Measurements from ENCODE around the gene RAB34.

The RAB34 gene

DNA sequence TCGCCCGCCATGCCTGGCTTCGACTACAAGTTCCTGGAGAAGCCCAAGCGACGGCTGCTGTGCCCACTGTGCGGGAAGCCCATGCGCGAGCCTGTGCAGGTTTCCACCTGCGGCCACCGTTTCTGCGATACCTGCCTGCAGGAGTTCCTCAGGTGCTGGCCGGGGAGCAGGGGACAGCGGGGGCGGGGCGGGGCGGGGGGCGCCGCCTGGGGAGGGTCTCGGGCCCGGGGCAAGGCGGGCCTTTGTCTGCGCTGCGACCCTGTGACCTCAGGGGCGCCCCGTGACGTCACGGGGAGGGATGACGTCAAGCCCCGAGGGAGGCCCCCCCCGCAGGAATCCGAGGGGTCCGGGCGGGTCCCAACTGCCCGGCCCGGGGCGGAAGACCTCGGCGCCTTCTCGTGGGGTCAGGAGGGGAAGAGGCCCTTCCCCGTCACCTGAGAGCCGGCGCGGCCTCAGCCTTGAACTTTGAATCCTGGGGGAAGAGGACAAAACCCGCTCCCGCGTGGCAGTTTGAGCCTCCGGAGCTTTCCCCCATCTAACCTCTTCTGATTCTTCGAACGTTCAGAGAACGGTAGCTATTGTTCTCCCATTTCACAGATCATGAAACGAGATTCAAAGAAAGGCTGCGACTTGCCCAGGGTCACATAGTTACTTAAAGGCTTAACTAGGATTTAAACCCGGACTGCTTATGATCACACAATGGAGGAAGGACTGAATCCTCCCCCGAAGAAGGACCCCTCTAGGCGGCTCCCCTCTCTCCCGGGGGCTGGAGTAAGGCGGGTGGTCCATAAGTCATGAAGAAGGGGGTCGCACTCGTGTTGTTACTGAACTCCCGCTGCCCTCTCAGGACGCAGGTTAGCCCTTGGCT is 26.7 kb upstream of the RAB34 start (continued):
- TF ChIP-seq, protein P1, sequence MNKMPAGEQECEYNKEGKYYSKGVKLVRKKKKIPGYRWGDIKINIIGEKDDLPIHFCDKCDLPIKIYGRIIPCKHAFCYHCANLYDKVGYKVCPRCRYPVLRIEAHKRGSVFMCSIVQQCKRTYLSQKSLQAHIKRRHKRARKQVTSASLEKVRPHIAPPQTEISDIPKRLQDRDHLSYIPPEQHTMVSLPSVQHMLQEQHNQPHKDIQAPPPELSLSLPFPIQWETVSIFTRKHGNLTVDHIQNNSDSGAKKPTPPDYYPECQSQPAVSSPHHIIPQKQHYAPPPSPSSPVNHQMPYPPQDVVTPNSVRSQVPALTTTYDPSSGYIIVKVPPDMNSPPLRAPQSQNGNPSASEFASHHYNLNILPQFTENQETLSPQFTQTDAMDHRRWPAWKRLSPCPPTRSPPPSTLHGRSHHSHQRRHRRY (tag by site-specific recombination; IDR thresholded peaks at IDR 0.05), result no peak
- TF ChIP-seq SCRT2 (tag by site-specific recombination; IDR thresholded peaks at IDR 0.05) (no peak), ZNF521 (tag by site-specific recombination; IDR thresholded peaks at IDR 0.05) (no peak), GLI2 (tag by site-specific recombination; IDR thresholded peaks at IDR 0.05; ENCODE audit: borderline replicate concordance, low read depth) (no peak), ZNF311 (tag by site-specific recombination; IDR thresholded peaks at IDR 0.05; ENCODE audit: borderline replicate concordance) (no peak), ZNF843 (tag by site-specific recombination; IDR thresholded peaks at IDR 0.05) (no peak), ZNF433 (tag by site-specific recombination; IDR thresholded peaks at IDR 0.05; ENCODE audit: low read depth) (no peak), ZNF184 (tag by site-specific recombination; IDR thresholded peaks at IDR 0.05) (no peak), KLF1 (tag by site-specific recombination; IDR thresholded peaks at IDR 0.05) (peak; percentile 46), YY1 (tag by site-specific recombination; IDR thresholded peaks at IDR 0.05) (peak; percentile 37; the same call in 1 of the 2 replicates), ZNF274 (IDR thresholded peaks at IDR 0.05; ENCODE audit: low read length) (no peak), ZNF274 (tag by site-specific recombination; IDR thresholded peaks at IDR 0.05; ENCODE audit: borderline replicate concordance) (no peak), ZBTB48 (tag by site-specific recombination; IDR thresholded peaks at IDR 0.05) (no peak), ZNF561 (tag by site-specific recombination; IDR thresholded peaks at IDR 0.05; ENCODE audit: borderline replicate concordance) (no peak), SETDB1 (IDR thresholded peaks at IDR 0.05; ENCODE audit: insufficient read length, low read length) (no peak), ZNF223 (tag by site-specific recombination; IDR thresholded peaks at IDR 0.05) (no peak), ZNF404 (tag by site-specific recombination; IDR thresholded peaks at IDR 0.05) (no peak), ZSCAN16 (tag by site-specific recombination; IDR thresholded peaks at IDR 0.05) (no peak), ZNF10 (tag by site-specific recombination; IDR thresholded peaks at IDR 0.05) (0 out of 2 replicates have a peak, but pooled peaks have one; percentile 20), SCRT1 (tag by site-specific recombination; IDR thresholded peaks at IDR 0.05; ENCODE audit: borderline replicate concordance) (no peak), ZNF621 (tag by site-specific recombination; IDR thresholded peaks at IDR 0.05) (no peak), ZNF670 (tag by site-specific recombination; IDR thresholded peaks at IDR 0.05; ENCODE audit: low read depth) (no peak), MZF1 (tag by site-specific recombination; IDR thresholded peaks at IDR 0.05; ENCODE audit: borderline replicate concordance) (no peak), ZNF133 (tag by site-specific recombination; IDR thresholded peaks at IDR 0.05) (no peak), ZNF37A (tag by site-specific recombination; IDR thresholded peaks at IDR 0.05) (no peak; the same call in 1 of the 2 replicates), SP3 (tag by site-specific recombination; IDR thresholded peaks at IDR 0.05) (peak; percentile 43), YY2 (tag by site-specific recombination; IDR thresholded peaks at IDR 0.05) (no peak), TRIM28 (IDR thresholded peaks at IDR 0.05; ENCODE audit: borderline replicate concordance, low read length) (no peak), ZNF768 (tag by site-specific recombination; IDR thresholded peaks at IDR 0.05) (no peak), BCL11A (tag by site-specific recombination; IDR thresholded peaks at IDR 0.05; ENCODE audit: low read depth) (peak; percentile 58; the same call in 1 of the 2 replicates), ZNF660 (tag by site-specific recombination; IDR thresholded peaks at IDR 0.05) (no peak), ZNF626 (tag by site-specific recombination; IDR thresholded peaks at IDR 0.05) (no peak), OSR2 (tag by site-specific recombination; IDR thresholded peaks at IDR 0.05) (no peak), ZNF529 (tag by site-specific recombination; IDR thresholded peaks at IDR 0.05; ENCODE audit: insufficient replicate concordance) (no peak)
- TF ChIP-seq, protein P2, sequence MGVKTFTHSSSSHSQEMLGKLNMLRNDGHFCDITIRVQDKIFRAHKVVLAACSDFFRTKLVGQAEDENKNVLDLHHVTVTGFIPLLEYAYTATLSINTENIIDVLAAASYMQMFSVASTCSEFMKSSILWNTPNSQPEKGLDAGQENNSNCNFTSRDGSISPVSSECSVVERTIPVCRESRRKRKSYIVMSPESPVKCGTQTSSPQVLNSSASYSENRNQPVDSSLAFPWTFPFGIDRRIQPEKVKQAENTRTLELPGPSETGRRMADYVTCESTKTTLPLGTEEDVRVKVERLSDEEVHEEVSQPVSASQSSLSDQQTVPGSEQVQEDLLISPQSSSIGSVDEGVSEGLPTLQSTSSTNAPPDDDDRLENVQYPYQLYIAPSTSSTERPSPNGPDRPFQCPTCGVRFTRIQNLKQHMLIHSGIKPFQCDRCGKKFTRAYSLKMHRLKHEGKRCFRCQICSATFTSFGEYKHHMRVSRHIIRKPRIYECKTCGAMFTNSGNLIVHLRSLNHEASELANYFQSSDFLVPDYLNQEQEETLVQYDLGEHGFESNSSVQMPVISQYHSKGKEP (tag by site-specific recombination; IDR thresholded peaks at IDR 0.05), result 0 out of 2 replicates have a peak, but pooled peaks have one; percentile 5
- TF ChIP-seq, protein P3, sequence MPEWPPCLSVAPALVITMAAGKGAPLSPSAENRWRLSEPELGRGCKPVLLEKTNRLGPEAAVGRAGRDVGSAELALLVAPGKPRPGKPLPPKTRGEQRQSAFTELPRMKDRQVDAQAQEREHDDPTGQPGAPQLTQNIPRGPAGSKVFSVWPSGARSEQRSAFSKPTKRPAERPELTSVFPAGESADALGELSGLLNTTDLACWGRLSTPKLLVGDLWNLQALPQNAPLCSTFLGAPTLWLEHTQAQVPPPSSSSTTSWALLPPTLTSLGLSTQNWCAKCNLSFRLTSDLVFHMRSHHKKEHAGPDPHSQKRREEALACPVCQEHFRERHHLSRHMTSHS (tag by site-specific recombination; IDR thresholded peaks at IDR 0.05), result no peak
- TF ChIP-seq, protein P4, sequence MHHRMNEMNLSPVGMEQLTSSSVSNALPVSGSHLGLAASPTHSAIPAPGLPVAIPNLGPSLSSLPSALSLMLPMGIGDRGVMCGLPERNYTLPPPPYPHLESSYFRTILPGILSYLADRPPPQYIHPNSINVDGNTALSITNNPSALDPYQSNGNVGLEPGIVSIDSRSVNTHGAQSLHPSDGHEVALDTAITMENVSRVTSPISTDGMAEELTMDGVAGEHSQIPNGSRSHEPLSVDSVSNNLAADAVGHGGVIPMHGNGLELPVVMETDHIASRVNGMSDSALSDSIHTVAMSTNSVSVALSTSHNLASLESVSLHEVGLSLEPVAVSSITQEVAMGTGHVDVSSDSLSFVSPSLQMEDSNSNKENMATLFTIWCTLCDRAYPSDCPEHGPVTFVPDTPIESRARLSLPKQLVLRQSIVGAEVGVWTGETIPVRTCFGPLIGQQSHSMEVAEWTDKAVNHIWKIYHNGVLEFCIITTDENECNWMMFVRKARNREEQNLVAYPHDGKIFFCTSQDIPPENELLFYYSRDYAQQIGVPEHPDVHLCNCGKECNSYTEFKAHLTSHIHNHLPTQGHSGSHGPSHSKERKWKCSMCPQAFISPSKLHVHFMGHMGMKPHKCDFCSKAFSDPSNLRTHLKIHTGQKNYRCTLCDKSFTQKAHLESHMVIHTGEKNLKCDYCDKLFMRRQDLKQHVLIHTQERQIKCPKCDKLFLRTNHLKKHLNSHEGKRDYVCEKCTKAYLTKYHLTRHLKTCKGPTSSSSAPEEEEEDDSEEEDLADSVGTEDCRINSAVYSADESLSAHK (tag by site-specific recombination; IDR thresholded peaks at IDR 0.05), result peak; percentile 41; the same call in 1 of the 2 replicates

Measured in HEK293 (cell line).